Activated naive CD8-positive, alpha-beta T cell treated with anti-CD3 and anti-CD28 coated beads, Interleukin-2, amount 10 ng/mL, durations not matched to agents 7 days and 5 days (primary cell): Measurements from ENCODE around the gene RBCK1. TPM values are rescaled to one million over a fixed set of nuclear protein-coding genes. Genes with fewer than 3 reads are reported as not detected.

Experiments used
- ATAC-seq: fragments of 150-1000 bp; cut with Tn5 transposase; one replicate; pipeline ENCODE4 v1.10.0; 2021; ENCODE audit warnings: low read depth, moderate library complexity
- POLR2A ChIA-PET: fragments of 350-600 bp; sonication (Branson Sonifier 250); formaldehyde crosslinking; loops from one replicate; lab custom pipeline; 2021; ENCODE audit warnings: antibody characterized with exemption; lab: Charles Lee
- DNase-seq: peaks from one replicate; pipeline ENCODE4 v3.0.0; 2021
- H3K27ac Mint-ChIP-seq: one replicate; pipeline ENCODE4 v1.8.0; 2022; ENCODE audit warnings: mild to moderate bottlenecking, mixed read lengths
- H3K27me3 Mint-ChIP-seq: one replicate; pipeline ENCODE4 v1.8.0; 2022; ENCODE audit warnings: mild to moderate bottlenecking, moderate library complexity, mixed read lengths
- H3K36me3 Mint-ChIP-seq: one replicate; pipeline ENCODE4 v1.8.0; 2021; ENCODE audit warnings: mild to moderate bottlenecking, mixed read lengths
- H3K4me1 Mint-ChIP-seq: one replicate; pipeline ENCODE4 v1.8.0; 2021; ENCODE audit warnings: mixed read lengths
- H3K4me3 Mint-ChIP-seq: one replicate; pipeline ENCODE4 v1.8.0; 2022; ENCODE audit warnings: mild to moderate bottlenecking, moderate library complexity, mixed read lengths
- H3K9me3 Mint-ChIP-seq: one replicate; pipeline ENCODE4 v1.8.0; 2021; ENCODE audit warnings: mixed read lengths
- total RNA-seq, 2 experiments: library from RNA; stranded (reverse); gene quantifications; one replicate each; pipeline ENCODE4 v1.2.3, GENCODE V29; 2021

RBCK1 gene
- total RNA-seq: 100 to 1,000 TPM; 156 to 179 TPM

DNA sequence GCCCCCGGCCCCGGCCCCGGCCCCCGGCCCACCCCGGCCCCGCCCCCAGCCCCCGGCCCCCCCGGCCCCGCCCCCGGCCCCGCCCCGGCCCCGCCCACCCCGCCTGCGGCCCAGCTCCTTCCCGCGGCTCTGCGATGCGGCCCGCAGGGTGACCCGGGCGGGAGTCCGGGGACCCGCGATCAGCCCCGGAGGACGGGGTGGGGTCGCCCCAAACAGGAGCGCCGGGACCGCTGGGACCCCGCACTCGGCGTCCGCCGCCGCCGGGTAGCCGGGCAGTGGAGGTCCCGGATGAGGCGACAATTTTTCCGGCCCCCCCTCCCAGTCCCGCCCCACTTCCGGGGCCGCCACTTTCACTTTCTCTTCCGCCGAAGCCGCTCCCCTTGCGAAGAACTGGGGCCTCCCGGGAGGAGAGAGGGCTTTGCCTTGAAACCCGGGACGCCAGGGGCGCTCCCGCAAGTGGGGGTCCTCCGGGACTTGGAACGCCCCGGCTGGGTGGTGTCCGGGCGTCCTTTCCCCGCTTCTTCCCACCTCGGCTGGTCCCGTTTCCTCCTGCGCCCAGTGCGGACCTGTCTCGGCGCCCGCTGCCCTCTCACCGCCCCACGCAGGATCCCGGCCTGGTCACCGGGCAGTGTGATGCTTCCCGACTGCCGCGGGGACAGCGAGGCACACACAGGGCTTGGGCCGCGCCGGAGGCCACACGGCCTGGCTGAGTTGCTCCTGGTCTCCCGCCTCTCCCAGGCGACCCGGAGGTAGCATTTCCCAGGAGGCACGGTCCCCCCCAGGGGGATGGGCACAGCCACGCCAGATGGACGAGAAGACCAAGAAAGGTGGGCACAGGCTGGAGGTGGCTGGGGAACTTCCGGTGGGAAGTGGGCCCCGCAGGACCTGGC lies at the start of gene RBCK1:
TSS of gene RBCK1 (plus strand) at position 347 of the 890 bp plus-strand sequence. CDS start at position 806, 459 bp downstream.
- ATAC-seq: peak; percentile 75
- Mint-ChIP-seq H3K27ac (peak within 1 kb of the TSS; percentile 95), H3K36me3 (peaks cover 32% of the 10 kb centered on the region)

DNA sequence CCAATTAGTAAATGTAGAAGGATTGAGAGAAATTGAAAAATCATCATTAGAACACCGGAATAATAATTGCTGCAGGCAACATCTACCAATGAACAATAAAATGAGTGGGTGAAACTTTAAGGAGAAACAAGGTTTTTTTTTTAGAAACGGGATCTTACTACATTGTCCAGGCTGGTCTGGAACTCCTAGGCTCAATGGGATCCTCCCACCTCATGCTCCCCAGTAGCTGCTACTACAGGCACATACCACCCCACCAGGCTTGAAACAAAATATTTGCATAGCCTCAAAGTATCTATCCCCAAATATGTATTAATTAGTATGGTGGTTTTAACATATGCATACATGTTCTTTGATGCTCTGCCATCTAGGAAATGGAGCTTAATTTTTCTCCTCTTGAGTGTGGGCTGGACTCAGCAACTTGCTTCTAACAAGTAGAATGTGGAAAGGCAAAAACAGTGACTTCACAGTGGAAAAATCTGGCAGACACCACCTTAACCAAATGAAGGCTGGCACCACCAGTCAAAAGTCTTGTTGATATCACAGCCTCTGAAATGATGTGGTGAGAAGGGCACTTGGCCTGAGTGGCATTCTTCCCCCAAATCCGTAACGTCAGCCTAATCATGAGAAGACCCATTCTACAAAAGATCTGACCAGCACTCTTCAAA lies 49.1 kb upstream of the RBCK1 start:
- H3K36me3 Mint-ChIP-seq: no peaks in the 10 kb centered on the region
- POLR2A ChIA-PET: interaction anchor here (0.6 kb wide), 1 partner anchor 45 kb away, joined by 3 read pairs; no protein-coding TSS in a partner anchor
- no peak overlapping the region for H3K27ac Mint-ChIP-seq
- DNase-seq: no peak
- no peak for ATAC-seq
- peaks cover 9% of the 10 kb centered on the region for H3K4me1 Mint-ChIP-seq
- no peak overlapping the region for H3K4me3 Mint-ChIP-seq
- no peaks in the 10 kb centered on the region for H3K9me3 Mint-ChIP-seq
- peaks cover 7% of the 10 kb centered on the region for H3K27me3 Mint-ChIP-seq

More for the DNA sequence above, at the start of gene RBCK1:
- POLR2A ChIA-PET: interaction anchor here (0.5 to 2.8 kb wide), 23 partner anchors 9 to 135 kb away, joined by 3 to 32 read pairs (median 4); partner anchors contain the start of genes CSNK2A1, SOX12, TBC1D20 and TRIB3
- Mint-ChIP-seq H3K4me1 (peaks cover 37% of the 10 kb centered on the region), H3K9me3 (peaks cover 9% of the 10 kb centered on the region), H3K4me3 (peak within 1 kb of the TSS; percentile 96), H3K27me3 (no peaks in the 10 kb centered on the region)
- peak; percentile 94 for DNase-seq

DNA sequence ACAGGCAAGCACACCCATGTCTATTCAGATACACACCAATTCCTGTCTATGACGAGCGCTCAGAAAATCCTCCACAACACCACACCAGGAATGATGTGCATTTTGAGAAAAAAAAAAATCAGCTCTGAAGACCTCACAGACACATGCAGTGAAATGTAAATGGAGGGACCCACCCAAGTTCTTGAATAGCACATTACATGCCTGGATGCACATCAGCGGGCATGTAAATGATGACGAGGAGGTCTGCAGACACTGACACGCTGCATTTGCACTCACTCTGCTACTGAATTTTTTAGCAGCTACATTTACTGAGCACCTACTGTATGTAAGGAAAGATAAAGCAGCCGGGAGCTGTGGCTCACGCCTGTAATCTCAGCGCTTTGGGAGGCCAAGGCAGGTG lies 46.5 kb upstream of the RBCK1 start:
- no peak for ATAC-seq
- Mint-ChIP-seq H3K9me3 (no peaks in the 10 kb centered on the region), H3K4me3 (no peak overlapping the region), H3K4me1 (peaks cover 23% of the 10 kb centered on the region), H3K27me3 (peaks cover 7% of the 10 kb centered on the region), H3K36me3 (no peaks in the 10 kb centered on the region), H3K27ac (peak overlapping the region; percentile 52)
- no peak for DNase-seq
- POLR2A ChIA-PET: interaction anchor here (0.9 to 2.4 kb wide), 2 partner anchors 11 to 21 kb away, joined by 3 to 8 read pairs; no protein-coding TSS in a partner anchor

- ATAC-seq: peak; percentile 69
- Mint-ChIP-seq H3K27me3 (peaks cover 7% of the 10 kb centered on the region), H3K4me3 (no peak overlapping the region), H3K4me1 (peaks cover 26% of the 10 kb centered on the region), H3K9me3 (no peaks in the 10 kb centered on the region), H3K36me3 (no peaks in the 10 kb centered on the region), H3K27ac (peak overlapping the region; percentile 75)
- peak; percentile 62 for DNase-seq
- POLR2A ChIA-PET: interaction anchor here (0.5 to 2.5 kb wide), 8 partner anchors 10 to 181 kb away, joined by 3 to 14 read pairs (median 3); partner anchors contain the start of genes CSNK2A1 and TRIB3
Measured at GRCh38 chr20:362271-363254, 45.5 kb upstream of the RBCK1 start.

DNA sequence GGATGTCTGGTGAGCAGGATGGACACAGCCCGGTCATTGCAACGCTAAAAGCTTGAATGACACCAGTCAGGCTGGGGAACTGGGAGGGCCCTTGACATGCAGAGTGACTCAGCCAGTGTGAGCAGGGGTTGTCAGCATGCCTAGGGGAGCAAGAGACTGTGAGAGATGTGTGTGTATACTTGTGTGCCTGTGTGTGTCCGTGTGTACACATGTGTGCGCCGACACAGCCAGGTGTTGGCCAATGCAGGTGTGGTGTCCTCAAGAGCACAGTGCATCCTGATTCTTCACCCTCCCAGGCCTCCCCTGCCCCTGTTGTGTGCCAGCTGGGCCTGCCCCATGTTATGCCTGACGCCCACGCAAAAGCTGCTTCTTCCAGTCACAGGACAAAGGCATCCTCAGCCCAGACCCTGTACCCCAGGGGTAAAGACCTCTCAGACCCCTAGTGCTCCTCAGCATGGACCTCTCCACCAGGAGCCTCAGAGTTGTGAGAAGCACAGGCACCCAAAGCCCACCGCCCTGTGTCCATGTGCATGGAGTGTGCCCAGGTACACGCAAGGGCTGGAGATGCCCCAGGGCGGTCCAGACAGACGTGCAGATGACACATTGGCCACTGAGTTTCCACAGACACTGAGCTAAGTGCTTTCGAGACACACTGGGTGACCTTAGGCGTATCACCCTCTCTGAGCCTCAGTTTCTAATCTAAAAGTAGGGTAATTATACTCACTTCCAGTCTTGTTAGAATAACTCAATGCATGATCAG lies 44.6 kb upstream of the RBCK1 start:
- POLR2A ChIA-PET: interaction anchor here (1.4 to 2.5 kb wide), 4 partner anchors 11 to 44 kb away, joined by 3 to 14 read pairs (median 8); partner anchors contain the start of gene TRIB3
- no peak for DNase-seq
- no peak for ATAC-seq
- peaks cover 7% of the 10 kb centered on the region for H3K27me3 Mint-ChIP-seq
- peaks cover 1% of the 10 kb centered on the region for H3K36me3 Mint-ChIP-seq
- peaks cover 27% of the 10 kb centered on the region for H3K4me1 Mint-ChIP-seq
- H3K27ac Mint-ChIP-seq: no peak overlapping the region
- no peak overlapping the region for H3K4me3 Mint-ChIP-seq
- no peaks in the 10 kb centered on the region for H3K9me3 Mint-ChIP-seq

DNA sequence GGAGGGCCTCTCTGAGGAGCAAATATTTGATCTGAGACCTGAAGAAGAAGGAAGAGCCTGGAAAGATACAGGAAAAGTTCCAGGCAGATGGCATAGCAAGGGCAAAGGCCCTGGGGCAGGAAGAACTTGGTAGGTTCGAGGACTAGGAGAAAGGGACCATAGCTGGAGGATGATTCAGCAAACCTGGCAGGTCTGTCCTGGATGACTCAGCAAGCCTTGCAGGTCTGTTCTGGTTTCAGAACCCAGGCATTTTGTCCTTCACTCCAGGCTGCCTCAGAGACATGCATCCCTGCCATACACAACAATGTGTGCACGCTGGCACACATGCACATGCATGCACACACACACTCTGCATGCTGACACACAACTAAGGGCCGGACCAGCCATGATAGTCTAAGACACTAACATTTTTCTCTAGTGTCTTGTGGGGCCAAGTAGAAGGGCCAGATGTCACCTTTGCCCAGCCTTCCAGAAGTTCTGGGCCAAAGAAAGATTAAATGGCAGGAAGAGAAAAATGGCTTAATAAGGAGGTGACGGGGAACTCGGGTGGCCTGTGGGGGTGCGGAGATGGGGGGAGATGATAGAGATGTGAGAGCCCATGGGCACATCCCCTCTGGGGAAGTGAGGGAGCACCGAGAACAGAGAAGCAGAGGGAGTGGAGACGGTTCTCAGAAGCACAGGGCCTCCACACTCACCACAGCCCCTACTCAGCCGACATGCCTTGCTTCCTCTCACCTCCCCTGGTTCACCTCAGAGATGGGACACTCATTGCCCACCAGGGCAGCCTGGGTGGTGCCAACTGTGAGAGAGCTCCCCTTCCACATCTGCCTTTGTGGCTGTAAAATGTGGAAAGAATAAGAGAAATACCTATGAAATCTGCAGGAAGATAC lies 42.9 kb upstream of the RBCK1 start:
- ATAC-seq: peak; percentile 63

DNA sequence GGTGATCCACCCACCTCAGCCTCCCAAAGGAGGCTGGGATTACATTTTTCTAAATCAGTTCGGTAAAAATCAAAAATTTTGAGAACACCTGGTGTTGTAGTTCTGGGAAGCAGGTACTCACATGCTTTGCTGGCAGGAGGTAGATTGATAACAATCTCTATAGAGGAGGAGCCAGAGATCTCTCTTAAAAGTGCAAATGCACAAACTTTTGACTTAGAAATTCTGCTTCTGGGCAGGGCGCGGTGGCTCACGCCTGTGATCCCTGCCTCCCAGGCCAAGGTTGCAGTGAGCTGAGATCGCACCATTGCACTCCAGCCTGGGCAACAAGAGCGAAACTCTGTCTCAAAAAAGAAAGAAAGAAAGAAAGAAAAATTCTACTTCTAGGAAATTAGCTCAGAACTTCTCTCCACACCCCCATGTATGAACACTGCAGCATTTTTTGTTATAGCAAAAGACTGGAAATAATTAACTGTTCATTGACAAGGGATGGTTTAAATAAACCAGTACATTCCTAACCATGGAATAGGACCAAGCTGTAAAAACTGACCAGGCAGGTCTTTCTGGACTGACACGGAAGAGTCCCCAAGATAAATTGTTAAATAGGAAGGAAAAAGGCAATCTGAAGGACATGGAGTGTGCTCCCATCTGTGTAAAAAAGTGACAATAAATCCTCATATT lies 41.9 kb upstream of the RBCK1 start:
- Mint-ChIP-seq H3K27me3 (no peaks in the 10 kb centered on the region), H3K4me3 (peak overlapping the region; percentile 68), H3K36me3 (peaks cover 5% of the 10 kb centered on the region), H3K27ac (peak overlapping the region; percentile 79), H3K9me3 (no peaks in the 10 kb centered on the region), H3K4me1 (peaks cover 35% of the 10 kb centered on the region)
- peak; percentile 29 for ATAC-seq
- DNase-seq: no peak
- POLR2A ChIA-PET: interaction anchor here (0.9 to 1.9 kb wide), 4 partner anchors 14 to 41 kb away, joined by 3 to 12 read pairs (median 4); partner anchors contain the start of gene TRIB3

More for the DNA sequence above, 42.9 kb upstream of the RBCK1 start:
- H3K4me1 Mint-ChIP-seq: peaks cover 35% of the 10 kb centered on the region
- peak; percentile 50 for DNase-seq
- POLR2A ChIA-PET: interaction anchor here (0.7 to 1.9 kb wide), 5 partner anchors 15 to 55 kb away, joined by 3 to 12 read pairs (median 5); partner anchors contain the start of gene TRIB3
- H3K27ac Mint-ChIP-seq: peak overlapping the region; percentile 77
- H3K9me3 Mint-ChIP-seq: no peaks in the 10 kb centered on the region
- peak overlapping the region; percentile 61 for H3K4me3 Mint-ChIP-seq
- peaks cover 5% of the 10 kb centered on the region for H3K36me3 Mint-ChIP-seq
- no peaks in the 10 kb centered on the region for H3K27me3 Mint-ChIP-seq

- no peaks in the 10 kb centered on the region for H3K9me3 Mint-ChIP-seq
- ATAC-seq (no peak), DNase-seq (no peak)
- peak overlapping the region; percentile 79 for H3K27ac Mint-ChIP-seq
- H3K36me3 Mint-ChIP-seq: peaks cover 5% of the 10 kb centered on the region
- H3K4me3 Mint-ChIP-seq: no peak overlapping the region
- H3K27me3 Mint-ChIP-seq: no peaks in the 10 kb centered on the region
- POLR2A ChIA-PET: interaction anchor here (0.9 to 1.9 kb wide), 3 partner anchors 14 to 41 kb away, joined by 4 to 12 read pairs (median 4); partner anchors contain the start of gene TRIB3
- H3K4me1 Mint-ChIP-seq: peaks cover 39% of the 10 kb centered on the region
Measured at GRCh38 chr20:366719-367485, 41.2 kb upstream of the RBCK1 start.

- H3K9me3 Mint-ChIP-seq: no peaks in the 10 kb centered on the region
- peaks cover 5% of the 10 kb centered on the region for H3K36me3 Mint-ChIP-seq
- H3K27me3 Mint-ChIP-seq: no peaks in the 10 kb centered on the region
- no peak for ATAC-seq
- H3K4me1 Mint-ChIP-seq: peaks cover 41% of the 10 kb centered on the region
- no peak overlapping the region for H3K4me3 Mint-ChIP-seq
- H3K27ac Mint-ChIP-seq: peak overlapping the region; percentile 46
- POLR2A ChIA-PET: interaction anchor here (0.5 kb wide), 1 partner anchor 109 kb away, joined by 3 read pairs; no protein-coding TSS in a partner anchor
- DNase-seq: no peak
Measured at GRCh38 chr20:367486-367887, 40.6 kb upstream of the RBCK1 start.

DNA sequence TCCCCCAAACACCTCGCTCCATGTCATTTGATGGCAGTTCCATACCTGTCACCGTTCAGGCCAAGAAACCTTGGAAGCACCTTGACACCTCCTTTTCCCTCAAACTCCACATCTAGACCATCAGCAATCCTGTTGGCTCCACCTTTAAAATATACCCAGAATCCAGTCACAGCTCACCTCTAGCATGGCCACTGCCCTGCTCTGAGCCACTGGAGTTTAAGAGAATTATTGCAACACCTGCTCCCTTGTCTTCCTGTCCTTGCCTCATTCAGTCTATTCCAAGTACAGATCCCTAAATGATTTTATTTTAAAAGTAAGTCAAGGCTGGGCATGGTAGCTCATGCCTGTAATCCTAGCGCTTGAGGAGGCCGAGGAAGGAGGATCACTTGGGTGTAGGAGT lies 39.2 kb upstream of the RBCK1 start:
- DNase-seq: no peak
- Mint-ChIP-seq H3K4me1 (peaks cover 47% of the 10 kb centered on the region), H3K27ac (no peak overlapping the region), H3K27me3 (no peaks in the 10 kb centered on the region), H3K4me3 (no peak overlapping the region), H3K36me3 (peaks cover 5% of the 10 kb centered on the region), H3K9me3 (no peaks in the 10 kb centered on the region)
- ATAC-seq: no peak
- POLR2A ChIA-PET: interaction anchor here (0.6 to 2.2 kb wide), 3 partner anchors 12 to 282 kb away, joined by 3 to 9 read pairs (median 5); partner anchors contain the start of gene TRIB3
